Stimulated activated CD4-positive, alpha-beta T cell treated with anti-CD3 and anti-CD28 coated beads, Interleukin-1b, Interleukin-23, amount 100 ng/mL, for 24 hours (primary cell): ENCODE measurements around the gene GALR3.

Source experiments
- DNase-seq, 4 experiments: peaks; one replicate each; pipeline ENCODE4 v3.0.0-alpha.2; 2020; ENCODE audit warnings: low read depth in 4 of 4, low spot score in 1 of 4

GALR3 gene

GRCh38 chr22:37822079-37822833, 926 bp upstream of the GALR3 start:
- DNase-seq, result no peak

GRCh38 chr22:37824674-37825641, 1.8 kb downstream of the GALR3 start:
- DNase-seq, result no peak

GRCh38 chr22:37827056-37827455, 3.9 kb downstream of the GALR3 start:
- no peak for DNase-seq

GRCh38 chr22:37830093-37830842, 7.1 kb downstream of the GALR3 start:
- DNase-seq, result no peak

GRCh38 chr22:37831472-37831871, 8.3 kb downstream of the GALR3 start:
- DNase-seq, result no peak

- no peak for DNase-seq
These were observed 9.1 kb downstream of the GALR3 start for GRCh38 chr22:37832022-37832857.

- no peak for DNase-seq
These were observed 19.0 kb downstream of the GALR3 start for GRCh38 chr22:37842015-37842793.

GRCh38 chr22:37843741-37844089, 20.5 kb downstream of the GALR3 start:
- DNase-seq, result peak in 2 of 4 experiments; percentile 25 to 33

GRCh38 chr22:37844904-37845329, 21.7 kb downstream of the GALR3 start:
- no peak for DNase-seq

- no peak for DNase-seq
These were observed 23.3 kb downstream of the GALR3 start for GRCh38 chr22:37846433-37846832.

GRCh38 chr22:37848587-37849088, 25.5 kb downstream of the GALR3 start:
- DNase-seq, result no peak

GRCh38 chr22:37849089-37849751, 26.0 kb downstream of the GALR3 start, which contains the start of gene EIF3L:
Gene EIF3L, plus strand, starts transcription at chr22:37849419. Its CDS starts 31 bp downstream, at chr22:37849450.
- peak; percentile 66 to 84 (median 80) for DNase-seq

GRCh38 chr22:37850801-37851200, 27.6 kb downstream of the GALR3 start:
- DNase-seq, result no peak

- DNase-seq, result no peak
These were observed 29.2 kb downstream of the GALR3 start for GRCh38 chr22:37852418-37852817.

- no peak for DNase-seq
These were observed 31.8 kb downstream of the GALR3 start for GRCh38 chr22:37854946-37855345.

GRCh38 chr22:37855462-37855861, 32.3 kb downstream of the GALR3 start:
- no peak for DNase-seq

GRCh38 chr22:37860796-37861421, 37.7 kb downstream of the GALR3 start:
- no peak for DNase-seq

- no peak for DNase-seq
These were observed 39.6 kb downstream of the GALR3 start for GRCh38 chr22:37862570-37863325.
